HepG2 (cell line): Measurements from ENCODE around the gene CD7. TPM values are rescaled to one million over a fixed set of nuclear protein-coding genes. Genes with fewer than 3 reads are reported as not detected.

Experiments
- GATAD2A ChIP-seq: IDR thresholded peaks from 2 replicates; pipeline ENCODE4 v1.6.1; 2016
- HIVEP1 ChIP-seq: sonication (generic); formaldehyde crosslinking; IDR thresholded peaks from 2 replicates; pipeline ENCODE4 v1.4.0; 2020; ENCODE audit warnings: mild to moderate bottlenecking, missing genetic modification reagents
- HMGA1 ChIP-seq: sonication (generic); formaldehyde crosslinking; conservative IDR thresholded peaks from 2 replicates; pipeline ENCODE4 v1.4.0; 2020; ENCODE audit warnings: missing genetic modification reagents
- KLF9 ChIP-seq: IDR thresholded peaks from 2 replicates; pipeline ENCODE4 v1.6.1; 2016; ENCODE audit warnings: low read depth
- PAX8 ChIP-seq: sonication (generic); formaldehyde crosslinking; IDR thresholded peaks from 2 replicates; pipeline ENCODE4 v1.8.0; 2022; ENCODE audit warnings: mild to moderate bottlenecking, missing genetic modification reagents, borderline replicate concordance
- XRCC5 ChIP-seq: fragments of 200-400 bp; formaldehyde crosslinking; optimal IDR thresholded peaks from 2 replicates; pipeline ENCODE3; 2017; ENCODE audit warnings: mild to moderate bottlenecking, low read length
- ZFY ChIP-seq: sonication (generic); formaldehyde crosslinking; IDR thresholded peaks from 2 replicates; pipeline ENCODE4 v1.4.0; 2020; ENCODE audit warnings: missing genetic modification reagents
- ZKSCAN5 ChIP-seq: sonication (generic); formaldehyde crosslinking; IDR thresholded peaks from 2 replicates; pipeline ENCODE4 v1.5.1; 2020; ENCODE audit warnings: mild to moderate bottlenecking, missing genetic modification reagents
- ZNF501 ChIP-seq: sonication (generic); formaldehyde crosslinking; IDR thresholded peaks from 2 replicates; pipeline ENCODE4 v1.5.1; 2020; ENCODE audit warnings: mild to moderate bottlenecking, moderate library complexity, missing genetic modification reagents
- ZNF563 ChIP-seq: sonication (generic); formaldehyde crosslinking; IDR thresholded peaks from 2 replicates; pipeline ENCODE4 v1.8.0; 2022; ENCODE audit warnings: mild to moderate bottlenecking, moderate library complexity, missing genetic modification reagents
- ZNF660 ChIP-seq: sonication (generic); formaldehyde crosslinking; IDR thresholded peaks from 2 replicates; pipeline ENCODE4 v1.5.1; 2020; ENCODE audit warnings: mild to moderate bottlenecking, low read depth, missing genetic modification reagents, borderline replicate concordance
- ZSCAN20 ChIP-seq: sonication (generic); formaldehyde crosslinking; IDR thresholded peaks from 2 replicates; pipeline ENCODE4 v1.4.0; 2020; ENCODE audit warnings: missing genetic modification reagents, mild to moderate bottlenecking, borderline replicate concordance
- polyA plus RNA-seq, 8 experiments: library from polyadenylated mRNA; depleted of rRNA in 3 of 8; stranded (reverse) in 7 of 8; unstranded in 1 of 8; fragments of >200 nt; fragmentation: Illumina TruSeq in 4 of 8; extraction: Trizol in 4 of 8; gene quantifications; 2 replicates each; pipeline versions ENCODE4 v1.2.1 to v1.2.3, GENCODE V29; 2011 to 2016; ENCODE audit warnings: low read depth in 4 of 8, missing spikeins in 1 of 8, mixed read lengths in 1 of 8; ENCODE audit not compliant: insufficient read depth in 1 of 8
- total RNA-seq, 5 experiments: library from RNA; depleted of rRNA; stranded (reverse); fragments of >200 nt; fragmentation: Illumina TruSeq; extraction: Trizol; gene quantifications; 2 replicates each; pipeline ENCODE4 v1.2.3, GENCODE V29; 2016; ENCODE audit warnings: low read depth in 1 of 5
- TF ChIP-seq, protein P1 (sequence below): sonication (generic); formaldehyde crosslinking; IDR thresholded peaks from 2 replicates; pipeline ENCODE4 v1.9.0; 2022; ENCODE audit warnings: low read depth, missing genetic modification reagents
- TF ChIP-seq, protein P2 (sequence below): sonication (generic); formaldehyde crosslinking; IDR thresholded peaks from 2 replicates; pipeline ENCODE4 v1.5.1; 2020; ENCODE audit warnings: missing genetic modification reagents, mild to moderate bottlenecking, borderline replicate concordance
- TF ChIP-seq, protein P3 (sequence below): sonication (generic); formaldehyde crosslinking; IDR thresholded peaks from 2 replicates; pipeline ENCODE4 v1.8.0; 2022; ENCODE audit warnings: missing genetic modification reagents, mild to moderate bottlenecking, borderline replicate concordance

Gene CD7
- total and polyA plus RNA-seq, 2 of the 13 experiments (the other 11 are each of a cell fraction or from before 2014, with no cell fraction given) = 67.6 to 76.4 TPM

DNA sequence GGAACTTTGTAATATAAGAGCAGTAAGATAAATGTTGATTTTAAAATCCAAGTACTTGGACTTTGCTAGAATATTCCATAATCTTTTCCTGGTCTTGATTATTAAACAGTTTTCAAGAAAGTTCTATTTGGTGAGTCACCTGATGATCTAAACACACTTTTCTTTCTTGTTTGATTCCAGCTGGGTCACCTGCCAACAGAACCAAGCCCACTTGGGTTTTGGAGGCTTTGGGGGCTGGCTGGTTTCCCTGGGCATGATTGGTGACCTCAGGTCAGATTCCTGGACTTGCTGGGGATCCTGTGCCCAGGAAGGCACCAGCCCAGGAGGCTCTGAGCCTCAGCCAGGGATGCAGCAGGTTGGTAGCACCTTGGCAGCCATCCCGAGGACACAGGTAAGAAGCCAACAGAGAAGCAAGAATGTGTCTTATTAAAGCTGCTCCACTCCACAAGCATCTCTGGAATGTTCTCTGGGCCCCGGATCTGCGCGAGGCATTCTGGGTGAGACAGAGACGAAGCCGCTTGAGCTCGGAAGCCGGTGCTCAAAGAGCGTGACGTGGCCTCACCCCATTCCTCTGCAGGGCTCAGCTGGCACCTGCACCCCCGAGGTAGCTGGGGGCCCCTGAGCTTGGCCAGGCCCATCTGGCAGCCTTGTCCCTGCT, 38.5 kb upstream of the CD7 start (continued):
- TF ChIP-seq HIVEP1 (no peak), ZNF660 (CRISPR knock-in tag) (no peak), KLF9 (no peak), XRCC5 (no peak), ZNF563 (no peak), GATAD2A (CRISPR knock-in tag) (peak; percentile 4; the same call in 1 of the 2 replicates), PAX8 (CRISPR knock-in tag) (no peak), ZFY (CRISPR knock-in tag) (peak; percentile 27), ZNF501 (CRISPR knock-in tag) (0 out of 2 replicates have a peak, but pooled peaks have one; percentile 48), ZKSCAN5 (CRISPR knock-in tag) (no peak), HMGA1 (CRISPR knock-in tag) (no peak), ZSCAN20 (CRISPR knock-in tag) (no peak)
- TF ChIP-seq, protein P1, sequence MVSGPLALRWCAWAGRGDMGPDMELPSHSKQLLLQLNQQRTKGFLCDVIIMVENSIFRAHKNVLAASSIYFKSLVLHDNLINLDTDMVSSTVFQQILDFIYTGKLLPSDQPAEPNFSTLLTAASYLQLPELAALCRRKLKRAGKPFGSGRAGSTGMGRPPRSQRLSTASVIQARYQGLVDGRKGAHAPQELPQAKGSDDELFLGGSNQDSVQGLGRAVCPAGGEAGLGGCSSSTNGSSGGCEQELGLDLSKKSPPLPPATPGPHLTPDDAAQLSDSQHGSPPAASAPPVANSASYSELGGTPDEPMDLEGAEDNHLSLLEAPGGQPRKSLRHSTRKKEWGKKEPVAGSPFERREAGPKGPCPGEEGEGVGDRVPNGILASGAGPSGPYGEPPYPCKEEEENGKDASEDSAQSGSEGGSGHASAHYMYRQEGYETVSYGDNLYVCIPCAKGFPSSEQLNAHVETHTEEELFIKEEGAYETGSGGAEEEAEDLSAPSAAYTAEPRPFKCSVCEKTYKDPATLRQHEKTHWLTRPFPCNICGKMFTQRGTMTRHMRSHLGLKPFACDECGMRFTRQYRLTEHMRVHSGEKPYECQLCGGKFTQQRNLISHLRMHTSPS (CRISPR knock-in tag) = peak; percentile 23; the same call in 1 of the 2 replicates
- TF ChIP-seq, protein P2, sequence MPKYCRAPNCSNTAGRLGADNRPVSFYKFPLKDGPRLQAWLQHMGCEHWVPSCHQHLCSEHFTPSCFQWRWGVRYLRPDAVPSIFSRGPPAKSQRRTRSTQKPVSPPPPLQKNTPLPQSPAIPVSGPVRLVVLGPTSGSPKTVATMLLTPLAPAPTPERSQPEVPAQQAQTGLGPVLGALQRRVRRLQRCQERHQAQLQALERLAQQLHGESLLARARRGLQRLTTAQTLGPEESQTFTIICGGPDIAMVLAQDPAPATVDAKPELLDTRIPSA = no peak
- TF ChIP-seq, protein P3, sequence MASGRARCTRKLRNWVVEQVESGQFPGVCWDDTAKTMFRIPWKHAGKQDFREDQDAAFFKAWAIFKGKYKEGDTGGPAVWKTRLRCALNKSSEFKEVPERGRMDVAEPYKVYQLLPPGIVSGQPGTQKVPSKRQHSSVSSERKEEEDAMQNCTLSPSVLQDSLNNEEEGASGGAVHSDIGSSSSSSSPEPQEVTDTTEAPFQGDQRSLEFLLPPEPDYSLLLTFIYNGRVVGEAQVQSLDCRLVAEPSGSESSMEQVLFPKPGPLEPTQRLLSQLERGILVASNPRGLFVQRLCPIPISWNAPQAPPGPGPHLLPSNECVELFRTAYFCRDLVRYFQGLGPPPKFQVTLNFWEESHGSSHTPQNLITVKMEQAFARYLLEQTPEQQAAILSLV (CRISPR knock-in tag) = no peak
